ENCODE results near the gene PDGFC.

Gene PDGFC

GRCh38 chr4:156723951-156724668, 247.5 kb downstream of the PDGFC start:
- H3K4me3 ChIP-seq (ENCODE audit: low read depth, low read length), result no peak overlapping the region
- no peak for DNase-seq (ENCODE audit: low read depth)
- TF ChIP-seq CTCF (IDR thresholded peaks at IDR 0.05; ENCODE audit: low read depth, low read length, missing control alignments), result no peak

GRCh38 chr4:156718226-156718625, 253.4 kb downstream of the PDGFC start:
- no peak for DNase-seq (ENCODE audit: low read depth)
- TF ChIP-seq CTCF (IDR thresholded peaks at IDR 0.05; ENCODE audit: low read depth, low read length, missing control alignments), result no peak
- H3K4me3 ChIP-seq (ENCODE audit: low read depth, low read length), result no peak overlapping the region

GRCh38 chr4:156711193-156711590, 260.4 kb downstream of the PDGFC start:
- no peak for DNase-seq (ENCODE audit: low read depth)
- no peak overlapping the region for H3K4me3 ChIP-seq (ENCODE audit: low read depth, low read length)
- TF ChIP-seq CTCF (IDR thresholded peaks at IDR 0.05; ENCODE audit: low read depth, low read length, missing control alignments), result no peak

Measured in GM12864 (cell line).